HL-60 (cell line): Measurements from ENCODE around the gene TMEM80.
A peak's percentile ranks its signal among the peaks of the same experiment; 100 is the strongest.

Experiments
- DNase-seq, 2 experiments: peaks; one replicate each; pipeline ENCODE4 v3.0.0-alpha.2; 2010 to 2020; ENCODE audit warnings: low read depth in 1 of 2, low spot score in 1 of 2
- H3K27ac ChIP-seq: fragments of 250-450 bp; sonication (Bioruptor Pico); replicated peaks from 2 replicates; pipeline ENCODE4 v1.5.1; 2020; ENCODE audit warnings: mild to moderate bottlenecking, moderate library complexity
- H3K27me3 ChIP-seq: fragments of 250-450 bp; sonication (Bioruptor Pico); 2 replicates; pipeline ENCODE4 v1.5.1; 2021; ENCODE audit warnings: mild to moderate bottlenecking, moderate library complexity; ENCODE audit not compliant: insufficient read depth, poor library complexity, severe bottlenecking
- H3K4me3 ChIP-seq: replicated peaks from 2 replicates; pipeline ENCODE4 v1.5.1; 2011; ENCODE audit warnings: mild to moderate bottlenecking, control low read depth, low read length; ENCODE audit not compliant: insufficient read depth
- CTCF ChIP-seq: IDR thresholded peaks from one replicate; pipeline ENCODE4 v1.5.1; 2011; ENCODE audit warnings: low read length, control low read depth, inconsistent platforms; ENCODE audit not compliant: insufficient read depth
- GABPA ChIP-seq: IDR thresholded peaks from 2 replicates; pipeline ENCODE4 v1.6.1; 2012; ENCODE audit warnings: low read depth
- POLR2AphosphoS5 ChIP-seq: IDR thresholded peaks from 2 replicates; pipeline ENCODE4 v1.6.1; 2012; ENCODE audit warnings: low read depth
- REST ChIP-seq: IDR thresholded peaks from 2 replicates; pipeline ENCODE4 v1.6.1; 2012; ENCODE audit warnings: low read depth; ENCODE audit not compliant: insufficient replicate concordance
- SPI1 ChIP-seq: IDR thresholded peaks from 2 replicates; pipeline ENCODE4 v1.6.1; 2012; ENCODE audit warnings: low read depth, mild to moderate bottlenecking, borderline replicate concordance

The TMEM80 gene

GRCh38 chr11:727281-727701, 31.7 kb downstream of the TMEM80 start:
- Histone ChIP-seq H3K4me3 (no peak overlapping the region), H3K27me3 (no peaks in the 10 kb centered on the region), H3K27ac (no peak overlapping the region)
- TF ChIP-seq GABPA (no peak), POLR2AphosphoS5 (no peak), CTCF (no peak), SPI1 (no peak), REST (no peak)
- DNase-seq: no peak

- TF ChIP-seq REST (no peak), POLR2AphosphoS5 (no peak), GABPA (no peak), SPI1 (no peak), CTCF (peak; percentile 95)
- no peaks in the 10 kb centered on the region for H3K27me3 ChIP-seq
- H3K4me3 ChIP-seq: no peak overlapping the region
- peak overlapping the region; percentile 83 for H3K27ac ChIP-seq
- peak; percentile 77 to 80 for DNase-seq
Observed at GRCh38 chr11:727859-728748, 32.5 kb downstream of the TMEM80 start.

GRCh38 chr11:728901-729491, 33.4 kb downstream of the TMEM80 start:
- DNase-seq: no peak
- Histone ChIP-seq H3K27me3 (no peaks in the 10 kb centered on the region), H3K4me3 (no peak overlapping the region; the same call in 1 of the 2 replicates), H3K27ac (peak overlapping the region; percentile 83)
- TF ChIP-seq SPI1 (no peak), POLR2AphosphoS5 (no peak), REST (no peak), GABPA (no peak), CTCF (no peak)
